SK-N-MC (cell line): ENCODE data around the gene PCBD1.

Experiments
- EZH2 ChIP-seq: fragments of 200-600 bp; sonication (generic); IDR thresholded peaks from one replicate; pipeline ENCODE4 v1.6.1; 2017; ENCODE audit warnings: antibody characterized with exemption
- FOXP2 ChIP-seq: optimal IDR thresholded peaks from 2 replicates; pipeline ENCODE3; 2011; ENCODE audit warnings: mild to moderate bottlenecking, moderate library complexity; ENCODE audit not compliant: insufficient read depth; ENCODE audit errors: extremely low read length, control extremely low read depth

DNA sequence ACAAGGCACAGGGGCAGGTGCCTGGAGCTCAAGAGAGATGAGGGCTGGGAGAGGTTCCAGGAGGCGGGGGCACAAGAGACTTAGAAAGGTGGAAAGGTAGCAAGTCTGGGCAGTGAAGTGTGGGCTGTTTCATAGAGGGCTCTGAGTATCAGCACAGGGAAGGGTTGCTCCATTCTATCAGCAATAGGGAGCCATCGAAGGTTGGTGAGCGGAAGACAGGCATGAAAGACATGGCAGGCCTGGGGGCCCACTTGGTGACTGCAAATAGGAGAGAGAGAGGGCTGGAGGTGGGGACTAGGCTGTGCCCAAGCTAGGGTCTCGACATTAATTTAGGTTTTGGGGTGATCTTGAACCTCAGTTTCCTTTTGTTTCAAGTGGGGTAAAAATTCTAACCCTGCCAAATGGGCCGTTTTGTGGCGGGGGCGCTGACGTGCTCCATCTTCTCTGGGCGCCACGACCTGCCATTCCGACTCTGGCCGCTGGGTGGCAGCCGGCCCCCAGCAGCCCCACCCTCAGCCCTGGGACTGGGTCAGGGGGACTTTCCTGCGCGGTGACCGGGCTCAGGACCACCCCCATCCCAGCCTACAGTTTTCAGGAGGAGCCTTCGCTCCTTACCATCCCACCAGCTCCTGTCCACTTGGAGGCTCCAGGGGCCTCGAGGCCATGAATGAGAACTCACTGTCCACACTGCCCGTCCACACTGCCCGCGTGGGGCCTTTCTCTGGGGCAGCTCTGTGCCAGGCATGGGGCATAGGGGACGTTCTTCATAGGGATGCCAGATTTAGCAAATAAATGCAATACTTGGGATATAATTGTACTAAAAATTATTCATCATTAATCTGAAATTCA is 37.2 kb upstream of the PCBD1 start:
- TF ChIP-seq EZH2, result no peak
- TF ChIP-seq FOXP2, result no peak
